Stimulated activated CD4-positive, alpha-beta T cell treated with anti-CD3 and anti-CD28 coated beads, Interleukin-2, amount 100 ng/mL, for 48 hours (primary cell): ENCODE results near the gene MITF.

Source experiments
- DNase-seq, 2 donors: peaks; one replicate each; pipeline ENCODE4 v3.0.0-alpha.2; 2020

MITF gene

GRCh38 chr3:69761896-69762767 lies 22.9 kb downstream of the MITF start:
- no peak for DNase-seq

- no peak for DNase-seq
Measured at GRCh38 chr3:69762768-69763229, 23.5 kb downstream of the MITF start.

DNA sequence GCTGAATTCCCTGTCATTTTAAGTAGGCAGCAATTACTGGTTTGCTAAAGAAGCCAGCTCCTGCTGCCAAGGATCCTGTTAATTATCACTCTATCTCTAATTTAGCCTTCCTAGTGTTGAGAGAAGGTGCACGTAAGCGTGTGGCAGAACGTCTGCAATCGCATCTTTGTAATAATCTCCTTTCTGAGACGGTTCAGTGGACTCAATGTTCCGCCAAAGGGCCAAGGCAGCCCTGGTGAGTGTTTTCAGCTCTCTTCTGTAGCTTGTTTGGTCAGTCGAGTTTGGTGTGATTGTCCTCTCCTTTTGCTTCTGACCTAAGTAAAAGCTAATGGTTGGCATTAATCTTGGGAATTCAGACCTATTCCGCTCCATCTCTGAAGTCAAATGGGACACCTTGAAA lies 24.2 kb downstream of the MITF start:
- DNase-seq = no peak

- DNase-seq = no peak
Measured at GRCh38 chr3:69764121-69764741, 25.0 kb downstream of the MITF start.

DNA sequence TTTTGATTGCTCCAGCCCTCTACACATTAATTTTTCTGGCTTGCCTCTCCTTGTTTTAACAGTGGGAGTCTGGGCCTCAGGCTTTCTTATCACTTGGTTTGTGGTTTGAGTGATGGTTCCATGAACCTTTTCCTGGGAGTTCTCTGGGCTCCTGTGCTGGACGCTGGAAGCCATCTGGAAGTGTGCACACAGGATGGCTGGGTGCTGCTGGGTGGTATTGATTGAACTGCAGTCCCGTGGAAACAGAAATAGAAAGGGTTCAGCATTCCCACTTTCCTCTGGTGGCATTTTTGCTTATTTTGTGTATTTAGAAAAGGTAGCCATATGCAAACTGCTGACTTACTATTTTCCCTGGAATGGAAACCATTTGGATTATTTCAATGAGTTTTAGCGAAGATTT lies 25.6 kb downstream of the MITF start:
- no peak for DNase-seq

DNA sequence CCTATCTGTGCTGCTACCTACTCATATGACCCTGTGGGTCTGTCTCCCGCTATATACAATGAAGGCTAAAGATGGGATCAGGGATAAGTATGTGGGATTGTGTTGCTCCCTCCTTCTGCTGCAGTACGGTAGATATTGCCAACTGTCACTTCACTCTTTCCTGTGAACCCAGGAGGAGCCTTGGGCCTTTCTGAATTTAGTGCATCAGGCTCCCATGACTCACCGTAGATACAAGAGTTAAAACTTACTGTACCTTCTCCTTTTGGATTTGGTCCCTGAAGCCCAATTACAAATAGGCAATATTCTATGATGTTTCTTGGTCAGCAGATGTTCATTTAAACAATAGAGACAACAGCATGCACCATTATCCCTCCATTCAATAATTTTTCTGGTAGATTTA lies 27.4 kb downstream of the MITF start:
- DNase-seq = no peak

- no peak for DNase-seq
Measured at GRCh38 chr3:69767571-69767970, 28.3 kb downstream of the MITF start.

- no peak for DNase-seq
Measured at GRCh38 chr3:69768438-69768837, 29.2 kb downstream of the MITF start.

GRCh38 chr3:69770219-69770618 lies 31.0 kb downstream of the MITF start:
- DNase-seq = no peak

DNA sequence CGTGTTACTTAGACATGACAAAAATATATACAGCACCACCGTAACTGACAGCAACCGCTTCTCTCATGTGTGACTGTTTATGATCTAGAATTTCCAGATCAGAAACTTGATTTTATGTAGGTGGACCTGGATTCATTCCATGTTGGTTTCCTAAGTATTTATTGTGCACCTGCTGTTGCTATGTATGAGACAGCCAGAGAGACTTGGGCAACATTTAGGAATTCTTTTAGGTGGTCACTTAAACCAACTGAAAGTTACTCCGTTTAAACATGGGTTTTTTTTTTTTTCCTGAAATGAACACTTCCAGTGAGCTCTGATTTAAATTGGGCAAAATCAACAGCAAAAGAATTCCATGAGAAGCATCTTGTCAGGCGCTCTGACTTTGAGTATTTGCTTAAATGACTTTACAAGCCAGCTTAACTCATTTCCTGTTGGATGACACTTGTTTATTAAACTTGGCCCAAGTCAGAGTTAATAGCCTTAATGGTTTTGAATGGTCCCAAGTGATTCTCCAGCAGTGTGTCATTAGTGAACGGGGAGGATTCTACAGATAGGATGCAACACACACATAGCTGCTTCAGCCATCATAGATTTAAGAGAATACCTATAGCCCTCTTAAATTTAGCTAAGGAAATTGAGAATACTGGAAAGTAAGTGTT lies 31.8 kb downstream of the MITF start:
- DNase-seq = no peak

DNA sequence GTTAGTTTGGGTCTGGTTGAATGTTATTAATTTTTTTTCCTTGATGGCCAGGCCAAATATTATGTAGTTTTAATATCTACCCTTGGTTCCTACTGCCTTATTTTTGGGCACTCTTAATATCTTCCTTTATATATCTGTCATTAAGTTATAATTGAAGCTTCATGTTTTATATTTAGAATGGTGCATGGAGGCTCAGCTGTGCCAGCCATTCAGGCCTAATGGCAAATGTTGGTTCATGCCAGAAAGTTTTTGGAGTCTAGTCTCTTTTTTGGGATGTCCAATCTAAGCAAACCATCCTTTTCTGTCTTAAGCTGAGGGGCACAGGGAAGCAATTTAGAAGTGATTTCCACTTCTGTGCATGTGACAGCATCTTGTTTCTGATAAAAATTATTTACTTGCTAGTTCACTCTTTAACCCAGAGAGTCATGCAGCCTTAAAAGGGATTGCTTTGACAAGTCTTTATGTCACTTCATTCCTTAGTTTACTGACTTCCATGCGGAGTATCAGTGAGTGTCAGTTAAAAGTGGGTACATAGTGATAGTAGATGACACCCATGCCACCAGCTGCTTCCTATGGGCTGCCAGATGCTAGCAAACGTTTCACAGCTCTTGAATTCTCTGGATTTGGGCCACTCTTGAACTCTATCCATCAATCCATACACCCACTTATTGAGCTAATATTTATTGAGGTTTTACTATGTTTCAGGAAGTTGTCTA lies 33.0 kb downstream of the MITF start:
- no peak for DNase-seq

DNA sequence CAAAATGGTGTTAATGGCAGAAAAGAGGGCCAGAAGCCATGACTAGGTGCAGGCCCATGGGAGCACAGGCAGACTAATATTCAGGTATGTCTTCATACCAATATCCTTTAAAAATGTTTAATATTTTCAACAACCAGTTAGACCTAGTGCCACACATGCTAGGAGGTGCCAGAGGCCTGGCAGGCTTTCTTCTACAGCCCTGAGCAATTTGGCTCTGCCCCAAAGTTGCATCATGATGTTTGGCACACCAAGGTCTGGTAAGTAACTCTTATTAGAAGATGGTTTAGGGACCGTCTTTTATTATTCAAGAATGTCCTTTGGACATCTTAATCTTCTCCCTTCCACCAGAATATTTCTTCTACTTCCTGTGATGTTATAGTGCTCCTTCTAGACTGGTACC lies 34.8 kb downstream of the MITF start:
- no peak for DNase-seq

DNA sequence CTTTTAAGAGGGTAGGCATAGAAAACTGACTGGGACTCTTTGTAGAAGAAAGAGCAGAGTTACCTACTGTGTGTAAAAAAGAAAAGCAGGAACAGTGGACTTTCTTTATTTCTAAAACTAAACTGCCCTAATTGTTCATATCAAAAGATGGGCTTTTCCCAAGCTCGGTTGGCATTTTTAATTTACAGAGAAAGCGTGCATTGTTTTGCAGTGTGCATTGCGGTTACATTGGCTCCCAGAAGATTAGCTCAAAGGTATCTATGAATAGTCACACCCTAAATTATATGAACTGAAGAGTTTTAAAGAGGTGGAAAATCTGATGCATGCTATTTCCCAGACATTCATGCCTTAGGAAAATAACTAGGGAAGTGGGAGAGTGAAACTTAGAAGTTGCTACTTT lies 36.5 kb downstream of the MITF start:
- DNase-seq = no peak

- DNase-seq = no peak
Measured at GRCh38 chr3:69776289-69776688, 37.0 kb downstream of the MITF start.

DNA sequence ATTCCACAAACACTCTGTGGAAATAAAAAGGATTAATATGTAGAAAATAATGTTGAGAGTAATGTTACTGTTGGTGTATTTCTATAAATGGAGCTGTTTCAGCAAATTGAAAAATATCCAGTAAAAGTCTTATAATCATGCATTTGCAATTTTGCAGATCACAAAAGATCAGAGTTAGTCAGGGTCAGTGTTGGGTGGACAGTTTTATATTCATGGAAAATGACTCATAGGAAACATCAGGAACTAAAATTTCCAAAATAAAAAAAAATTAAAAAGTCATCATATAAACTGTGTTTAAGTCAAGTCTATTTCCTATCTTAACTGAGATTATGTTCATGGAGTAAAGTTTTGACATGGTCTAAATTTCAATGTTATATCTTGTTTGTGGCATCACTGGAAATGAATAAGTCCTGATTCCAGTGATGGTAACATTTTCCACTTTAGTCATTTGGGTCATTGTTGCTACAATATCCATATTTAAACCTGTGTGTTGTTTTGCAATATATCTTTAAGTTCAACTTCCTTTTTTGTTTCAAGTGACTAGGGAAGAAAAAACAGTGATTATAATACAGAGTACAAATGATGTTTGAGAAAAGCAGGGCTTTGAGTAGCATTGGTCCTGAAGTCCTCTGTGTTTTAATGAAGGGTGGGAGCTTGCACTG lies 37.8 kb downstream of the MITF start:
- no peak for DNase-seq

GRCh38 chr3:69777582-69777967 lies 38.3 kb downstream of the MITF start:
- no peak for DNase-seq

DNA sequence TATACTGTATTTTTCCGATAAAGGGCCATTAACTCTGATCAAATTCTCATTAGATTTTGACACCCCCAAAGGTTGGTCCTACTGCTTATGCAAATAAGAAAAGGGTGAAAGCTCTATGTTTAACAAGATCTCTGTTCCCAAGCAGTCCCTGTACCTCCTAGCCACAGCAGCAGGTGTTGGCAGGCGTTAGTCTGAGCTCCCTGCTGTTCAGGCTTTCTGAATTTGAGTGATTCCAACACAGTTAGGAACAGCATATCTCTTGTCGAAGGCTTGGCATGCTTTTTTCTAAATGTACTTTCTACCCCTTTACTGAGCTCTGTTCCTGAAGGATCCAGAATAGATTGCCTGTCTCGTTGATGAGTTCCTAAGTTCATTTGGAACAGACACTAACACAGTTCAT lies 42.3 kb downstream of the MITF start:
- DNase-seq = no peak

GRCh38 chr3:69784954-69785514 lies 45.8 kb downstream of the MITF start:
- no peak for DNase-seq

DNA sequence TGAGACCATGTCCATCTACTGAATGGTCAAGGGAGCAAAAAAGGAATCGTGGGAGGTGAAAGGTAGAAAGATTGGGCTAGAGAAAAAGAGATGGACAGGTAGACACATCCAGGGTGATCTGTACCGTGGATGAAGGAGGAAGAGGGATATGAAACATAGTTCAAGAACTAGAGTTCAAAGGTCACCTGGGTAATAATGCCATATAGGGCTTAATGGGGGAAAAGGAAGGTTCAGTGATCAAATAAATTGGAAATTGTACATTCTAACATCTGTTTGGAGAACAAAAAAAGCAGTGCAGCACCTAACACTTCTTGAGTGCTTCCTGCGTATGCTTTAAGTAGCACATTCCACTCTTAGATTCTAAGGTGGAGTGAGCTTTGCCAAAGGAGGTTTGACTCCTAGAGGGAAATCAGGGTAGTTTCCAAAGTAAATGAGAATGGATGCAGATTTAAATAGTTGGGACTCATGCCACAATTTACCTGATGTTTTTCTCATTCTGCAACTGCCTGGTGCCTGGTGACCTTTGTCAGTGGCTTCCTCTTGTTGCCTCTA lies 46.6 kb downstream of the MITF start:
- no peak for DNase-seq

DNA sequence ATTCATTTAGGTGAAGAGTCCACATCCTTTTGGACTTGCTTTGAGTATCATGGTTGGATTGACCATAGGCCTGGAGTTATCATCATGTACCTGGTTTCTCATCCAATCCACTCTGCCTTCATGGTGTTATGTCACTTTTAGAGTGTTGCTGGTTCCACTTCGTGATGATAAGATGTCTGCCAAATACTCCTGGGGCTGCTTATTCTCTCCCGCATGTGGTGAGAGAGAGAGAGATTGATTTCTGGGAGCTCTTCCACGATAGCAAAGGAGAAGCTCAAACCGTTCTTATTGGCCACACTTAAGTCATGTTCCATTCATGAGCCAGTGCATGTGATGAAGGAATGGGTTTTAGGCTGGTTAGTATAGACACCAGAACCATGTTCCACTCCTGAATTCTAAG lies 47.6 kb downstream of the MITF start:
- no peak for DNase-seq

DNA sequence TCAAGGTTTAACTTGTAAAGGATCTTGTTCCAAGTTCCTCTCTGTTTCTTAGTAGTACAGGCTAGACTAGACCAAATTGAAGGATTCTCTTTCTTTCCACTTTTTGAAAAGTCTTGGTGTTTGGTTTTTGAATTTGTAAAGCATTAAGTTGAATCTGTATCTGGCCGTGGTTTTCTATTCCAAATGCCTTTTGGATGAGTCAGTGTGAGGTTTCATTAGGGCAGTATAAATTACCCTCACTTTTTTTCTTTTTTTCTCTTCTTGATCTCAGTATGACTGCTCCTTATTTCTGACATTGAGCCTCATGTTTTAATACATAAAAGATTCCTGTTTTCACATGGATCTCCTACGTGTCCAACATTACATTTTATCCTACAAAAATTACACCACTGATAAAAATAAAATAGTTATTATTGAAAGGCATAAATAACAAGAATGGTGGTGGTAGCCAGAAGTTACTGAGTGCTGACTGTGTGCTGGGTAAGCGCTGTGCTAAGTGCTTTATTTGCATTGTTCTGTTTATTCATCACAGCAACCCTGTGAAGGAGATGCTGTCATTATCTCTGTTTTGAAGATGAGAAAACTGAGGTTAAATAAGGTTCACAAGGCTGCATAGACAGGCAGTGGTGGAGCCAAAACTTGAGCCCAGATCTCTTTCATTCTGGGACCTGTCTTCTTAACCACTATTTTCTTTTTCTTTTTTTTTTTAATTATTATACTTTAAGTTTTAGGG lies 48.3 kb downstream of the MITF start:
- no peak for DNase-seq
